Endothelial cell of umbilical vein (primary cell): ENCODE results near the gene TNFRSF8. TPM values are rescaled to one million over a fixed set of nuclear protein-coding genes. Genes with fewer than 3 reads are reported as not detected.

Experiments used
- BruUV-seq: library from RNA; stranded (reverse); fragments of 400-500 nt; replicated peaks from 2 replicates; lab custom pipeline; 2021; lab: Mats Ljungman, UMichigan
- CTCF ChIA-PET: fragments of 300-600, 350-600 bp; sonication (Branson Sonifier 250); formaldehyde crosslinking; loops from one replicate; lab custom pipeline; 2021; ENCODE audit warnings: antibody characterized with exemption, inconsistent platforms; lab: Charles Lee
- POLR2A ChIA-PET: fragments of 300-600, 350-600 bp; sonication (Branson Sonifier 250); formaldehyde crosslinking; loops from one replicate; lab custom pipeline; 2021; ENCODE audit warnings: antibody characterized with exemption, inconsistent platforms; lab: Charles Lee
- DNase-seq: peaks from one replicate; pipeline ENCODE4 v3.0.0-alpha.2; 2011; ENCODE audit warnings: low read depth, low spot score
- FAIRE-seq: peaks from 2 replicates; lab custom pipeline; 2011; peaks lifted over from hg19 to GRCh38; lab: Jason Lieb, UNC
- H2AFZ ChIP-seq: 2 replicates; pipeline ENCODE4 v1.6.0; 2012; ENCODE audit warnings: low read depth, low read length, control low read depth, inconsistent platforms
- H3K27ac ChIP-seq: 2 replicates; pipeline ENCODE4 v1.5.1; 2011; ENCODE audit warnings: low read depth, mild to moderate bottlenecking, control low read depth, low read length, moderate library complexity; ENCODE audit not compliant: insufficient read depth
- H3K27me3 ChIP-seq, 2 experiments: 2 replicates each; pipeline versions ENCODE4 v1.6.0 to v1.6.1; 2011; ENCODE audit warnings: low read length in 2 of 2, mixed read lengths in 1 of 2; ENCODE audit not compliant: control insufficient read depth in 2 of 2, insufficient read depth in 2 of 2
- H3K36me3 ChIP-seq, 2 experiments: 2 replicates in 1 of 2; 3 replicates in 1 of 2; pipeline ENCODE4 v1.5.1; 2011; ENCODE audit warnings: low read length in 2 of 2, mild to moderate bottlenecking in 1 of 2, moderate library complexity in 1 of 2; ENCODE audit not compliant: control insufficient read depth in 2 of 2, insufficient read depth in 2 of 2; ENCODE audit errors: extremely low read depth in 1 of 2
- H3K4me1 ChIP-seq: 3 replicates; pipeline ENCODE4 v1.5.1; 2011; ENCODE audit warnings: mild to moderate bottlenecking, low read length; ENCODE audit not compliant: control insufficient read depth, insufficient read depth; ENCODE audit errors: extremely low read depth
- H3K4me2 ChIP-seq: 2 replicates; pipeline ENCODE4 v1.6.1; 2011; ENCODE audit warnings: low read length, control low read depth, mixed read lengths; ENCODE audit not compliant: insufficient read depth
- H3K4me3 ChIP-seq, 3 experiments: fragments of 200-600 bp in 1 of 3; sonication (generic), shearing (Covaris generic) in 1 of 3; replicated peaks in 1 of 3; 2 replicates each; pipeline ENCODE4 v1.5.1; 2011 to 2016; ENCODE audit warnings: control low read depth in 3 of 3, low read length in 3 of 3, mild to moderate bottlenecking in 2 of 3, inconsistent platforms in 1 of 3, low read depth in 1 of 3, moderate library complexity in 1 of 3; ENCODE audit not compliant: insufficient read depth in 1 of 3
- H3K79me2 ChIP-seq: 2 replicates; pipeline ENCODE4 v1.6.0; 2012; ENCODE audit warnings: low read length, inconsistent platforms; ENCODE audit not compliant: control insufficient read depth, insufficient read depth
- H3K9ac ChIP-seq: replicated peaks from 2 replicates; pipeline ENCODE3; 2011; ENCODE audit warnings: low read length, control low read depth; ENCODE audit not compliant: insufficient read depth; ENCODE audit errors: extremely low read depth
- H3K9me1 ChIP-seq: replicated peaks from 3 replicates; pipeline ENCODE4 v1.6.0; 2011; ENCODE audit warnings: mild to moderate bottlenecking, low read length; ENCODE audit not compliant: control insufficient read depth, insufficient read depth; ENCODE audit errors: extremely low read depth
- H3K9me3 ChIP-seq: replicated peaks from 2 replicates; pipeline ENCODE4 v1.5.1; 2012; ENCODE audit warnings: low read length, inconsistent platforms; ENCODE audit not compliant: control insufficient read depth, insufficient read depth
- H4K20me1 ChIP-seq: replicated peaks from 2 replicates; pipeline ENCODE3; 2011; ENCODE audit warnings: mild to moderate bottlenecking, low read length; ENCODE audit not compliant: control insufficient read depth, insufficient read depth; ENCODE audit errors: extremely low read depth
- EZH2 ChIP-seq: IDR thresholded peaks from 2 replicates; pipeline ENCODE4 v1.6.1; 2012; ENCODE audit warnings: borderline replicate concordance, low read depth, mild to moderate bottlenecking, moderate library complexity, low read length, inconsistent platforms; ENCODE audit not compliant: severe bottlenecking
- FOS ChIP-seq: IDR thresholded peaks from 2 replicates; pipeline ENCODE4 v1.6.1; 2011; ENCODE audit warnings: mild to moderate bottlenecking, low read length, moderate library complexity, borderline replicate concordance; ENCODE audit not compliant: insufficient read depth
- GATA2 ChIP-seq: IDR thresholded peaks from 2 replicates; pipeline ENCODE4 v1.7.0; 2011; ENCODE audit warnings: low read depth, mild to moderate bottlenecking, moderate library complexity, mixed read lengths, low read length; ENCODE audit not compliant: insufficient read length, insufficient read depth
- JUN ChIP-seq: IDR thresholded peaks from 2 replicates; pipeline ENCODE4 v1.6.1; 2011; ENCODE audit warnings: borderline replicate concordance, low read depth; ENCODE audit not compliant: insufficient read length, insufficient read depth
- MYC ChIP-seq: IDR thresholded peaks from one replicate; pipeline ENCODE4 v1.6.1; 2011; ENCODE audit warnings: mild to moderate bottlenecking, low read depth, low read length
- POLR2A ChIP-seq: IDR thresholded peaks from 2 replicates; pipeline ENCODE4 v1.6.1; 2012; ENCODE audit warnings: low read depth, mild to moderate bottlenecking, control low read depth, low read length
- POLR2AphosphoS5 ChIP-seq: IDR thresholded peaks from 2 replicates; pipeline ENCODE4 v1.6.1; 2012; ENCODE audit warnings: low read depth, mild to moderate bottlenecking, control low read depth, low read length, moderate library complexity; ENCODE audit not compliant: insufficient read depth
- dilution Hi-C: fragments of 300-500 bp; cut with MboI; formaldehyde crosslinking; loops from one replicate; pipeline ENCODE4 v1.15.0; 2019; ENCODE audit warnings: low sequenced_read_pairs; ENCODE audit not compliant: extremely low pct_ligation_motif_present
- intact Hi-C: fragments of 100-400 bp; cut with micrococcal nuclease; formaldehyde crosslinking; loops from one replicate; pipeline ENCODE4 v1.10.0; 2022
- polyA plus RNA-seq, 4 experiments: library from polyadenylated mRNA; depleted of rRNA in 3 of 4; stranded (reverse) in 3 of 4; unstranded in 1 of 4; fragments of >200 nt; gene quantifications; 2 replicates each; pipeline versions ENCODE4 v1.2.1 to v1.2.3, GENCODE V29; 2011 to 2012; ENCODE audit warnings: missing spikeins in 1 of 4
- total RNA-seq: library from RNA; stranded (reverse); gene quantifications from 2 replicates; pipeline ENCODE4 v1.2.3, GENCODE V29; 2021
- TF ChIP-seq, protein P1 (sequence below), 2 donors: IDR thresholded peaks; 1 replicate in 1 of 2; 2 replicates in 1 of 2; pipeline ENCODE4 v1.5.1; 2011; ENCODE audit warnings: low read length in 2 of 2, mild to moderate bottlenecking in 2 of 2, moderate library complexity in 2 of 2, control low read depth in 1 of 2, inconsistent platforms in 1 of 2, low read depth in 1 of 2; ENCODE audit not compliant: insufficient read depth in 1 of 2; ENCODE audit errors: extremely low read depth in 1 of 2
- TF ChIP-seq, protein P2 (sequence below): IDR thresholded peaks from 2 replicates; pipeline ENCODE4 v1.6.1; 2011; ENCODE audit not compliant: insufficient read depth, insufficient read length

The TNFRSF8 gene
- total and polyA plus RNA-seq, 2 donors (not counting 3 experiments of a cell fraction or from before 2014, with no cell fraction given), result 0.47 TPM; not detected in 1

DNA sequence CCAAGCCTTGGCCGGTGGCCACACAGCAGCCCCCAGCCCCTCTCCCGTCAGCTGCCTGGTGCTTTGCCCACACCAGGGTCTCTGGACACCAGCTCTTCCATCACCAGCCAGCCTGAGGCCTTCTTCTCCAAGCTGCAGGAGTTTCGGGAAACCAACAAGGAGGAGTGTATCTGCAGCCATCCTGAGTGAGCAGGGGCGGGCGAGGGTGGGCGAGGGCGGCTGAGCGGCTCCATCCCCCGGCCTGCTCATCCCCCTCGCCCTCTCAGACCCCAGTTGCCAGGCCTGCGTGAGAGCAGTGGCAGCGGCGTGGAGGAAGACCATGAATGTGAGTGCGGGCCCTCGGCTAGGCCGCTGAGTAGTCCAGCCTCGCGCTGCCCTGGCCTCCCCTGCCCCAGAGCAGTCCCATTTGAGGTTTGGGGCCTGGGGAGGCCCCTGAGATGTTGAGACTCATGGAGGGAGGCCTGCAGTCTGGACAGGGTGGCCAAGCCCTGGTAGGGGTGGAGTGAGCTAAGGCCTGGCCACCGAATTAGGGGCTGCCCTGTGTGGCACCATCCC is 34.1 kb upstream of the TNFRSF8 start:
- no peak overlapping the region for H3K4me3 ChIP-seq
- ChIA-PET CTCF (interaction anchor here (1.3 kb wide), 1 partner anchor 9 kb away, joined by 4 read pairs; no protein-coding TSS in a partner anchor), POLR2A (interaction anchor here (0.5 to 1.0 kb wide), 2 partner anchors 98 to 121 kb away, joined by 3 read pairs; no protein-coding TSS in a partner anchor)
- H3K27ac ChIP-seq, result no peak overlapping the region
- no peak overlapping the region for H3K4me2 ChIP-seq
- TF ChIP-seq GATA2 (no peak), EZH2 (no peak)
- H3K27me3 ChIP-seq, result no peaks in the 10 kb centered on the region
- H2AFZ ChIP-seq, result no peak overlapping the region
- no peaks in the 10 kb centered on the region for H4K20me1 ChIP-seq
- no peaks in the 10 kb centered on the region for H3K4me1 ChIP-seq
- no TSS peak for BruUV-seq
- H3K79me2 ChIP-seq, result no peaks in the 10 kb centered on the region
- dilution Hi-C loops (no loop called here), intact Hi-C loops (no loop called here)
- no peaks in the 10 kb centered on the region for H3K9me1 ChIP-seq
- DNase-seq (no peak), FAIRE-seq (no peak)
- H3K36me3 ChIP-seq, result peaks cover 0 to 22% of the 10 kb centered on the region in 2 experiments
- H3K9ac ChIP-seq, result no peak overlapping the region
- H3K9me3 ChIP-seq, result no peaks in the 10 kb centered on the region

DNA sequence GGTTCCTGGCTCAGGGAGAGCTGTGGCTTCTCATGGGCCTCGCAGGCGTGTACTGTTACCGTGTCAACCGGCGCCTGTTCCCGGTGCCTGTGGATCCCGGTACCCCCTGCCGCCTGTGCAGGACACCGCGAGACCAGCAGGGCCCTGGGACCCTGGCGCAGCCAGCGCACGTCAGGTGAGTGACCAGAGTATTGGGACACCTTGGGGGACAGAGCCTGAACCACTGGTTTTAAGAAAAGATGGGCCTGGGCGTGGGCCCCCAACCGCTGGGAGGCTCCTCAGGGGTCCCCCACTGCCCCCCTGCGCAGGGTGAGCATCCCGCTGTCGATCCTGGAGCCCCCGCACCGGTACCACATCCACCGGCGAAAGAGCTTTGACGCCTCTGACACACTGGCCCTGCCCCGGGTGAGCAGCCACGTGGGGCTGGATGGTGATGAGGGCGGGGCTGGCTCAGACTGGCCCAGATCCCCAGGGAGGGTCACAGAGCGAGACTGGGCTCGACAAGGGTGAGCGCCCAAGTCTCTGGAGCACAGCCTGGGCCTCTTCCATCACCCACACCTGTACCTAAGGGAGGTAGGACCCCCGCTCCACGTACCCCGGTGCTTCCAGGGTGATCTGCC is 33.3 kb upstream of the TNFRSF8 start:
- FAIRE-seq, result no peak
- ChIA-PET CTCF (interaction anchor here (1.7 kb wide), 1 partner anchor 10 kb away, joined by 8 read pairs; no protein-coding TSS in a partner anchor), POLR2A (interaction anchor here (0.5 to 1.0 kb wide), 3 partner anchors 21 to 121 kb away, joined by 3 to 5 read pairs (median 3); no protein-coding TSS in a partner anchor)
- intact Hi-C loops (no loop called here), dilution Hi-C loops (no loop called here)
- no peak overlapping the region for H3K9ac ChIP-seq
- no peaks in the 10 kb centered on the region for H3K9me3 ChIP-seq
- no TSS peak for BruUV-seq
- TF ChIP-seq JUN, result no peak
- no peak for TF ChIP-seq POLR2A
- TF ChIP-seq, protein P1, sequence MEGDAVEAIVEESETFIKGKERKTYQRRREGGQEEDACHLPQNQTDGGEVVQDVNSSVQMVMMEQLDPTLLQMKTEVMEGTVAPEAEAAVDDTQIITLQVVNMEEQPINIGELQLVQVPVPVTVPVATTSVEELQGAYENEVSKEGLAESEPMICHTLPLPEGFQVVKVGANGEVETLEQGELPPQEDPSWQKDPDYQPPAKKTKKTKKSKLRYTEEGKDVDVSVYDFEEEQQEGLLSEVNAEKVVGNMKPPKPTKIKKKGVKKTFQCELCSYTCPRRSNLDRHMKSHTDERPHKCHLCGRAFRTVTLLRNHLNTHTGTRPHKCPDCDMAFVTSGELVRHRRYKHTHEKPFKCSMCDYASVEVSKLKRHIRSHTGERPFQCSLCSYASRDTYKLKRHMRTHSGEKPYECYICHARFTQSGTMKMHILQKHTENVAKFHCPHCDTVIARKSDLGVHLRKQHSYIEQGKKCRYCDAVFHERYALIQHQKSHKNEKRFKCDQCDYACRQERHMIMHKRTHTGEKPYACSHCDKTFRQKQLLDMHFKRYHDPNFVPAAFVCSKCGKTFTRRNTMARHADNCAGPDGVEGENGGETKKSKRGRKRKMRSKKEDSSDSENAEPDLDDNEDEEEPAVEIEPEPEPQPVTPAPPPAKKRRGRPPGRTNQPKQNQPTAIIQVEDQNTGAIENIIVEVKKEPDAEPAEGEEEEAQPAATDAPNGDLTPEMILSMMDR (IDR thresholded peaks at IDR 0.05; ENCODE audit: extremely low read depth in 1 of 2, insufficient read depth in 1 of 2, low read depth in 1 of 2, low read length in 2 of 2), result no peak
- TF ChIP-seq EZH2, result no peak
- TF ChIP-seq MYC, result no peak
- no peak for TF ChIP-seq GATA2
- TF ChIP-seq POLR2AphosphoS5, result no peak
- TF ChIP-seq, protein P2, sequence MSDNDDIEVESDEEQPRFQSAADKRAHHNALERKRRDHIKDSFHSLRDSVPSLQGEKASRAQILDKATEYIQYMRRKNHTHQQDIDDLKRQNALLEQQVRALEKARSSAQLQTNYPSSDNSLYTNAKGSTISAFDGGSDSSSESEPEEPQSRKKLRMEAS, result no peak
- no peak for TF ChIP-seq FOS
- H4K20me1 ChIP-seq, result no peaks in the 10 kb centered on the region
- no peaks in the 10 kb centered on the region for H3K79me2 ChIP-seq
- H3K27ac ChIP-seq, result no peak overlapping the region
- no peaks in the 10 kb centered on the region for H3K4me1 ChIP-seq
- H3K4me3 ChIP-seq, result no peak overlapping the region
- no peak overlapping the region for H3K4me2 ChIP-seq
- no peaks in the 10 kb centered on the region for H3K27me3 ChIP-seq
- no peak overlapping the region for H2AFZ ChIP-seq
- no peaks in the 10 kb centered on the region for H3K9me1 ChIP-seq
- peaks cover 0 to 22% of the 10 kb centered on the region in 2 experiments for H3K36me3 ChIP-seq
- DNase-seq, result no peak
